8988T (cell line): ENCODE results near the gene PRR18.

Source experiments
- DNase-seq: peaks from one replicate; pipeline ENCODE4 v3.0.0; 2011

The PRR18 gene

DNA sequence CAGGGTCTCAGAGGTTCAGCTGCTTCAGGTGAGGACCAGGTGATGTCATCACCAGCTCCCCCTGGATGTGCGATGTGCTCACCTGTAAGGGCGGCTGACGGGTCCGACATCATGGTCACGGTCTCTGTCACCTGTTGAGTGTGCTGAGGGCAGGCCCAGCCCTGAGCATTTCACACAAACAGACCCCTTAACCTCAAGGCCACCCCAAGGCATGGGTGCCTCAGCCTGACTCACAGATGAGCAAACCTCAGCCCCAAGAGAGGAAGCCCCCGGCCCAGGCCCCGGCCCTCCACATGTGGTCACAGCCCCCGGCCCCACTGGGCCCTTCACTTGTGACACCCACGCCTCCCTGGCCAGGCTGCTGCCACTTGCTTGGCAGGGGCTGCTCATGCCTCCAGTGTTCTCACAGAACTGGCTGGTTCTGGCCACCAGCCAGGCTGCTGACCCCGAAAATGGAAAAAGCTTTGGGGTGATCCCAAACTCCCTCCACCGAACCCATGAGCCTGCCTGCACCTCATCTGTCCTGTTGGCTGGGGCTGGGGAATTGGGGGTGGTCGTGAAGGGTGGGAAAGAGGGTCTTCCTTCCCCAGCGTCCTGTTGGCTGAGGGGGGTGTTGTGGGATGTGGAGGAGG is 33.3 kb downstream of the PRR18 start:
- no peak for DNase-seq

DNA sequence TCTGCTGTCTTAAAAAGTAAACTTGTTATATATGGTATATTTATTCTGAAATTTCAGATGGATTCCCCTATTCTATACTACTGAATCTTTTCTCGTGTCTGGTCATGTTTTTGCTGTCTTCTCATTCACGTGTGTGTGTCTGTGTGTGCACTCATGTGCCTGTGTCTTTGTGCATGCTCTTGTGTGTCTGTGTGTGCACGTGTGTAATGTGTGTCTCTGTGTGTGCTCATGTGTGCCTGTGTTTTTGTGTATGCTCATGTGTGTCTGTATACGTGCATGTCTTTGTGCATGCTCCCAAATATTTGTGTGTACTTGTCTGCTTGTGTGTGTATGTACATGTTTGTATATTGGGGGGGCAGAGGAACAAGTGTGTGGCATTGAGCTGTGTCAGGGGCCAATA is 34.0 kb downstream of the PRR18 start:
- no peak for DNase-seq

DNA sequence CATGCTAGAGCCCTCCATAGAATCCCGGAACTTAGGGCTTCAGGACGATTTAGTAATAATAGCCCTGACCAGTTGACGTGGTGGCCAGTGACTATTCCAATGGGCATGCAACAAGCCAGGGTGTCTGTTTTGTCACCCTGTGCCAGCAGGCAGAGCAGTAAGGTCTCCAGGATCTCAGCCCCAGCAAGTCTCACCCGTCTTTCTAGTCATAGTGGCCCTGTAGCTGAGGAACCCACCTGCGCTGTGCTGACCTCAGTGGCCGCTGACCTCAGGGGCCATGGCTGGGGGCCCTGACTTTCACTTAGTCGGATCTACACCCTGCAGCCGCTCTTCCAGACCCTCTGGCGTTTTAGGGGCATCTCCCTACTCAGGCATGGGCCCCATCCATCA is 36.8 kb downstream of the PRR18 start:
- DNase-seq, result no peak

DNA sequence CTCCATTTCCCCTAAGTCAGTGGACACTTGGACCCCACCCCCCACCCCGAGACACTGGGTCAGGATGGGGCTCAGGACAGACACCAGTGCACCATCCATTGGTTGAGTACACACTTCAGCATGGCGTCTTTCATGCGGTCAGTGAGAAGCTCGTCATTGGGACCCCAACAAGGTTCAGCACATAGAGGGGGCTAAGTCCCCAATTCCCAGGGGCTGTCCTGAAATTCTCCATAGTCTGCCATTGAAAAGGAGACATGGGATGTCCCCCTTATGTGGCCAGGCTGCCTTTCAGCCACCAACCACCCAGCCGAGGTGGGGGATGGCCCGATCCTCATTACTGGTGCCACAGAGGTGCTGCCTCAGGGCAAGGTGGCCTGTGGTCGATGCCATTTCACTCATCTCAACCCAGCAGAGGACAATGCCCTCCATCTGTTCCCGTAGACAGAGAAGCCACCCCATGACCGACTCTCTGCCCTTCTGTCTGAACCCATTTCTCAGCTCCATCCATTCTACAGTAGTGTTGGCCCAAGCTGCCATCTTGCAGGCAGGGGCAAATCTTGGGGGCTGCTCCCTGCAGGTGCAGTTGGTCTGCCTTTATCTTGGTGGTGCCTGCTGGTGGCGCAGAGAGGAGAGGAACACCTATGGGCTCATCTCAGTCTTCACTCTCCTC is 37.4 kb downstream of the PRR18 start:
- no peak for DNase-seq

DNA sequence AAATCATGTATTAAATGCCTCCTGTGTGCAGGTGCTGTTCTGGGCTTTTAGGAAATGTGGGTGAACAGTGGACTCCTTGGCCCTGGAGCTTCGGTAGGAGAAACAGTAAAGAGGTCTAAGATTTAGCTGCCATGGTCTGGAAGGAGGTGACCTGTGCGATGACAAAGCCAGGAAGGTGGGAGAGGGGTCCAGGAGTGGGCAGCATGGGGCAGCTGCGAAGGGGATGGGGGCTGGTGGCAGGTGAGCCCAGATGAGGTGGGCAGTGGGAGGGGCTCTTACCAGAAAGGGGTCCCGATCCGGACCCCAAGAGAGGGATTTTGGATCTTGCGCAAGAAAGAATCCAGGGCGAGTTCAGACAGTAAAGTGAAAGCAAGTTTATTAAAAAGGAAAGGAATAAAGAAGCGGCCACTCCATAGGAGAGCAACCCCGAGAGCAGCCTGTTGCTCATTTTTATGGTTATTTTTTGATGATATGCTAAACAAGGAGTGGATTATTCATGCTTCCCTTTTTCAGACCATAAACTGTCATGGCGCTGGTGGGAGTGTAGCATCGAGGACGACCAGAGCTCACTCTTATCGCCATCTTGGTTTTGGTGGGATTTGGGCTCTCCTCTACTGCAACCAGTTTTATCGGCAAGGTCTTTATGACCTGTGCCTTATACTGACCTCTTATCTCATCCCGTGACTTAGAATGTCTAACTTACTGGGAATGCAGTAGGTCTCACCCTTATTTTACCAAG is 38.7 kb downstream of the PRR18 start:
- no peak for DNase-seq

DNA sequence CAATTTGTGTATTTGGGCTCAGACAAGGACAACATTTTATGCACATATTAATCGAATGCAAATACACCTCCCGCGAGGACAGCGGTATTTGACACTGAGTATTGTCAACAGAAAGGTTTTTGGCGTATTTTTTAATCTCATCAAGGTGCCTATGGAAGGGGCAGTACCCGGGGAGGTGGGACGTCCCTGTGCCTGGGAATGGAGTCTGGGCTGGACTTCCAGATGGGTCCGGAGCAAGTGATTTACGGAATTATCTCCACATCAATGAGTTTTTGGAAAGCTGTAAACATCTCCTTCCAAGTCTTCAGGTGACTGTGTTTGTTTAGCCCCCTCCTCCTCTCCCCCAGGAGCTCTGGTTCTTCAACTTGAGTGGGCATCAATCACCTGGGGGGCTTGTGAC is 39.8 kb downstream of the PRR18 start:
- DNase-seq, result no peak

DNA sequence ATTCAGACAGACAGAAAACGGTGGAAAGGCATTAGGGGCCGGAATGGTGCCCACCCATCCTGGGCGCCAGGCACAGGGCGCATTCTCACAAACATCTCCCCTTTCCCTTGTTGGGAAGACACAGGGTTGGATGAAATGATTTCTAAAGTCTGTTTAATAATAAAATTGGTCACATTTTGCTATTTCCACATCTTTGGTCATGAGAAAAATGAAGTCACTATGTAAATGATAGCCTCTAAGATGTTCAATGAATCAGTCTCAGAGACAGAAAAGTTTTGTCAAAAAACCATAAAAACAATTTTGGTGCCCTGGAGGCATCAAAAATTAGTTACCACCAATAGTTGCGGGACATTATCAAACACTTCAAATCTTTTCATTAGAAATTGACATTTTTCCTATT is 40.7 kb downstream of the PRR18 start:
- DNase-seq, result no peak

DNA sequence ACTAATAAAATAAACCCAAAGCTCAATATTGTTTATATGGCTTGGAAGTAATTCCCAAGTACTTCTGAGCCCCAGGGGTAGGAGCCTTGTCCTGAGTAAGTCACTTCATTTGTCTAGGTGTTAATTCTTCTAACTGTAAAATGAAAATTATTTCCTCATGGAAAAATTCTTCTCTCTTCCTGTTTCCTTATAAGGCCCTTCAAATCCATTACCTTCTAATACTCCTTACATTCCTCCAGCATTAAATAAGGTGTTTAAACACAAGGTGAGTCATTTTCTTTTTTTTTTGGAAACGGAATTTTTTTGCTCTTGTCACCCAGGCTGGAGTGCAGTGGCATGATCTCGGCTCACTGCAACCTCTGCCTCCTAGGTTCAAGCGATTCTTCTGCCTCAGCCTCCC is 41.9 kb downstream of the PRR18 start:
- no peak for DNase-seq

DNA sequence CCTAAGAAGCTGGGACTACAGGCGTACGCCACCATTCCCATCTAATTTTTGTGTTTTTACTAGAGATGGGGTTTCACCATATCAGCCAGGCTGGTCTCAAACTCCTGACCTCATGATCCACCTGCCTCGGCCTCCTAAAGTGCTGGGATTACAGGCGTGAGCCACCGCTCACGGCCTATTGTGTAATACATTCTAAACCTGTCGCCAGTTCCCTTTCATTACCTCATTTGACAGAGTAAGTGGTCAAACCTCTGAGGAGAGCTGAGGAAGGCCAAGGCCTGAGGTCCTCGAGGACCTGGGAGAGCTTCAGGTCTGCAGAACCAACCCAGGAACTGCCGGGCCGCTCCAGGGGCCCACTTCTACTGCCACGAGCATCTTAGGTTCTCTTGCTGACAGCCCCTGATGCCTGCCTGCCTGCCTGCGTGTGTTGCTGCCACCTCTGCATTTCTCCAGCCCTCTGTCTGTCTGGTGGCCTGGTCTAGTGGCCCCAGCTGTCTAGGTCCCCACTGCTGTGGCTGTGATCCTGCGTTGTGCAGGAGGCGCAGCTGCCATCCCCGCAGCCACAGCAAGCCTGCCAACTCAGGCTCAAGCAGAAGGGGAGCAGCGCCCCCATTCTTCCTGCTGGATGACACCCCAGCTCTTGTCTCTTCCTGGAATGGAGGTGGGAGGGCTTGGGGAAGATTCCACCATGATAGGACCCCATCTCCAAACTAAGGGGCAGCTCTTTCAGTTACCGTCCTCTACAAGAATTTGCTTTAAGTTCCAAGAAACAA is 45.3 kb downstream of the PRR18 start:
- DNase-seq, result no peak

DNA sequence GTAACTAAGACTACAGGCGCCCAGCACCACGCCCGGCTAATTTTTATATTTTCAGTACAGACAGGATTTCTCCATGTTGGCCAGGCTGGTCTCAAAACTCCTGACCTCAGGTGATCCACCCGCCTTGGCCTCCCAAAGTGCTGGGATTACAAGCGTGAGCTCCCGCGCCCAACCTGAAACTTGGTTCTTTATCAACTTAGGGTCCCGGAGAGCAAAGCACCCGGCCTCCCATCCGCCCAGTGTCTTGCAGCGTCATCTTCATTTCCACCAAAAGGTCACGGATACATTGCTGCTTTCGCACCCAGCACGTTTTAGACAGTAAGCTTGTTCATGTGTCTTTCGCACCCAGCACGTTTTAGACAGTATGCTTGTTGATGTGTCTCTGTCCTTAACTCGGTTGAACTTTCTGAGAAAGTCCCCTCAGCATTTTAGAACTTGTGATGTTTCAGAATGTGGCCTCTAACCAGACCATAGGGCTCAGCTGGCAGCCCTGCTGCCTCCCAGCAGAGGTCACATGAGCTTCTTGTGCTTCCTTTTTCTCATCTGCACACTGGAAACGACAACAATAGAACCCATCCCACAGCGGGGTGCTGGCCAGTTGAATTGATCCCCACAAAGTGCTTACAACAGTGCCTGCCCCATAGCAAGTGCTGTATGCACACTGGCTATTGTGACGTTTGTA is 48.8 kb downstream of the PRR18 start:
- DNase-seq, result no peak

DNA sequence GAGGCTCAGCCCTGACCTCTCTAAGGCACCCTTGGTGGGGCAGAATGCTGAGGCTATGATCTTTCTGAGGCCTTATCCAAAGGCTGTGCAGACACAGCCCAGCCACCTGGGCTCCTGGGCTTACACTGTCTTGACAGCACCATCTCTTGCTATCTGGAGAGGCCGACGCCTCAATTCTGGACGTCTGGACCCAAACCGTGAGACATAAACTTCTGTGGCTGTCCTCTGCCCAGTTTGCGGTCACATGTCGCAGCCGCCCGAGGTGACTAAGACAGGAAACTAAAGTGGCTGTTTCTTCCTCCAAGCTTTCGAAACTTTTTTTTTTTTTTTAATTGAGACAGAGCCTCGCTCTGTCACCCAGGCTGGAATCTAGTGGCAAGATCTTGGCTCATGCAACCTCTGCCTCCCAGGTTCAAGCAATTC is 49.3 kb downstream of the PRR18 start:
- DNase-seq, result no peak

DNA sequence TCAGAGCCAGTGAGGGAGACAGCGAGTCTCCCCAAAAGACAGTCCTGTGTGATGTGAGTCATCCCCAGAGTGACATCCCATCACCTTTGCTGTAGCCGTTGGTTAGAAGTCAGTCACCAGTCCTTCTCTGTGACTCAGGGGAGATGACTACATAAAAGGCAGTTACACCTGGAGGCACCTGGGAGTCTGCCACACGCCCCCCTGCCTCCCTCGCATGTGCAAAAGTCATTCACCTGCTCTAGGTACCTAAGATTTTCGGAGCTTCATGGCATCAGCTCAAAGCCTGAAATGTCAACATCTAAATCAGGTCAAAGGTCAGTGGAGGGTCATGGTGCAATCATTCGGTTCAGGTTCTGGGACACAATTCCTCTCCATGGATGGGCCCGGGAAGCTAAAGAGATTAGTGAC is 50.3 kb downstream of the PRR18 start:
- no peak for DNase-seq
